ENCODE measurements around the gene TMEM240.
"Not testable (repeated sequence)": the region's sequence is repeated elsewhere in the genome, so short reads cannot be mapped to it uniquely, and the experiment has no call there.

The TMEM240 gene

GRCh38 chr1:1539310-1540089 is 924 bp downstream of the TMEM240 start:
- DNase-seq, result peak; percentile 66

GRCh38 chr1:1538989-1539309 is 1.5 kb downstream of the TMEM240 start:
- no peak for DNase-seq

- DNase-seq, result no peak
Observed at GRCh38 chr1:1538334-1538733, 2.1 kb downstream of the TMEM240 start.

GRCh38 chr1:1537626-1538250 is 2.7 kb downstream of the TMEM240 start:
- no peak for DNase-seq

- no peak for DNase-seq
Observed at GRCh38 chr1:1536938-1537546, 3.4 kb downstream of the TMEM240 start.

GRCh38 chr1:1536019-1536937 is 4.1 kb downstream of the TMEM240 start:
- no peak for DNase-seq

- DNase-seq, result no peak
Observed at GRCh38 chr1:1535201-1536018, 5.0 kb downstream of the TMEM240 start.

- no peak for DNase-seq
Observed at GRCh38 chr1:1534401-1535154, 5.8 kb downstream of the TMEM240 start.

- not testable (repeated sequence) for DNase-seq
Observed at GRCh38 chr1:1533894-1534291, 6.5 kb downstream of the TMEM240 start.

GRCh38 chr1:1533176-1533893 is 7.1 kb downstream of the TMEM240 start:
- not testable (repeated sequence) for DNase-seq

GRCh38 chr1:1531947-1532346 is 8.5 kb downstream of the TMEM240 start:
- no peak for DNase-seq

- DNase-seq, result no peak
Observed at GRCh38 chr1:1529936-1530335, 10.5 kb downstream of the TMEM240 start.

- DNase-seq, result no peak
Observed at GRCh38 chr1:1529321-1529720, 11.1 kb downstream of the TMEM240 start.

- DNase-seq, result no peak
Observed at GRCh38 chr1:1528301-1529267, 11.8 kb downstream of the TMEM240 start.

GRCh38 chr1:1527092-1527816 is 13.2 kb downstream of the TMEM240 start:
- DNase-seq, result no peak

GRCh38 chr1:1526476-1526875 is 13.9 kb downstream of the TMEM240 start:
- DNase-seq, result not testable (repeated sequence)

- DNase-seq, result not testable (repeated sequence)
Observed at GRCh38 chr1:1524750-1525383, 15.6 kb downstream of the TMEM240 start.

GRCh38 chr1:1523651-1524050 is 16.8 kb downstream of the TMEM240 start:
- not testable (repeated sequence) for DNase-seq
